Epithelial cell of proximal tubule (primary cell): ENCODE measurements around the gene BIN2. TPM values are rescaled to one million over a fixed set of nuclear protein-coding genes. Genes with fewer than 3 reads are reported as not detected.
"Not testable (repeated sequence)": the region's sequence is repeated elsewhere in the genome, so short reads cannot be mapped to it uniquely, and the experiment has no call there.

Experiments
- DNase-seq: peaks from one replicate; pipeline ENCODE4 v3.0.0-alpha.2; 2011; ENCODE audit warnings: low read depth
- H3K4me3 ChIP-seq: 2 replicates; pipeline ENCODE4 v1.5.1; 2011; ENCODE audit warnings: low read depth, mild to moderate bottlenecking, low read length
- total RNA-seq: library from RNA; depleted of rRNA; stranded (reverse); fragments of >200 nt; gene quantifications from 2 replicates; pipeline ENCODE4 v1.2.3, GENCODE V29; 2015
- TF ChIP-seq, protein P1 (sequence below): conservative IDR thresholded peaks from 2 replicates; pipeline ENCODE4 v1.5.1; 2012; ENCODE audit warnings: low read depth, mild to moderate bottlenecking, low read length

BIN2 gene
- total RNA-seq, 1 donor from 2014 or later: not detected

DNA sequence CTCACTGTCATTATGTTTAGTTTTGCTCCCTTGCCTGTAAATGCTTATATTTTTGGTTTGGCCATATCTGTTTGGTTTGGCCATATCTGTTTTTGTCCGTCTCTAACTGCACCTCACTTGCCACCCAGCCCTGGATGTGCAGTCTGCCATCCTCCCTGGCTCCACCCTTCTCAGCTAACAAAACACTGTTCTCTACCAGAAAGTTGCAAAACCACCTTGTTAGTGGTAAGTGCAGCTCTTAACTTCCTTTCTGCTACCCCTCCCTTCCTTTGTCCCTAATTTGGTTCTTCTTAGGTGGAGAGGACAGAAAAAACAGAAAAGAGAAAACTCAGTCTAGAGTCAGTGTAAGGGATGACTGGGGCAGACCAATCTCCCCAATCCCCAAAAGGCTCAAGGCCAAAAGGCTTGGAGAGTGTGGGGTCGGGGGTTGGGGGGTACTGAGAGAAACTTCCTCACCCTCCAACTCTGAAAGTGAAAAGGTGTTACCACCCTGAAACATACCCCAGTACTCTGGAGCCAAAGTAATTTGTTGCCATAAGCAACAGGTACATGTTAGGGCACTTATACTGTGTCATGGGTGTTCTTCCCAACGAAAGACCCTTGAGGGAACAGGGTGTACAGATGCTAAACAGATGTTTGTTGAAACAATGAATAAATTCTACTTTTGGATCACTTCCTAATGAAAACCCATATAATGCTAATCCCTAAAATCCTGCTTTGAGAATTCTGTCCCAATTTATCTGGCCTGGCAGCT, 5.0 kb downstream of the BIN2 start:
- TF ChIP-seq, protein P1, sequence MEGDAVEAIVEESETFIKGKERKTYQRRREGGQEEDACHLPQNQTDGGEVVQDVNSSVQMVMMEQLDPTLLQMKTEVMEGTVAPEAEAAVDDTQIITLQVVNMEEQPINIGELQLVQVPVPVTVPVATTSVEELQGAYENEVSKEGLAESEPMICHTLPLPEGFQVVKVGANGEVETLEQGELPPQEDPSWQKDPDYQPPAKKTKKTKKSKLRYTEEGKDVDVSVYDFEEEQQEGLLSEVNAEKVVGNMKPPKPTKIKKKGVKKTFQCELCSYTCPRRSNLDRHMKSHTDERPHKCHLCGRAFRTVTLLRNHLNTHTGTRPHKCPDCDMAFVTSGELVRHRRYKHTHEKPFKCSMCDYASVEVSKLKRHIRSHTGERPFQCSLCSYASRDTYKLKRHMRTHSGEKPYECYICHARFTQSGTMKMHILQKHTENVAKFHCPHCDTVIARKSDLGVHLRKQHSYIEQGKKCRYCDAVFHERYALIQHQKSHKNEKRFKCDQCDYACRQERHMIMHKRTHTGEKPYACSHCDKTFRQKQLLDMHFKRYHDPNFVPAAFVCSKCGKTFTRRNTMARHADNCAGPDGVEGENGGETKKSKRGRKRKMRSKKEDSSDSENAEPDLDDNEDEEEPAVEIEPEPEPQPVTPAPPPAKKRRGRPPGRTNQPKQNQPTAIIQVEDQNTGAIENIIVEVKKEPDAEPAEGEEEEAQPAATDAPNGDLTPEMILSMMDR: no peak
- DNase-seq: no peak
- no peak overlapping the region for H3K4me3 ChIP-seq

DNA sequence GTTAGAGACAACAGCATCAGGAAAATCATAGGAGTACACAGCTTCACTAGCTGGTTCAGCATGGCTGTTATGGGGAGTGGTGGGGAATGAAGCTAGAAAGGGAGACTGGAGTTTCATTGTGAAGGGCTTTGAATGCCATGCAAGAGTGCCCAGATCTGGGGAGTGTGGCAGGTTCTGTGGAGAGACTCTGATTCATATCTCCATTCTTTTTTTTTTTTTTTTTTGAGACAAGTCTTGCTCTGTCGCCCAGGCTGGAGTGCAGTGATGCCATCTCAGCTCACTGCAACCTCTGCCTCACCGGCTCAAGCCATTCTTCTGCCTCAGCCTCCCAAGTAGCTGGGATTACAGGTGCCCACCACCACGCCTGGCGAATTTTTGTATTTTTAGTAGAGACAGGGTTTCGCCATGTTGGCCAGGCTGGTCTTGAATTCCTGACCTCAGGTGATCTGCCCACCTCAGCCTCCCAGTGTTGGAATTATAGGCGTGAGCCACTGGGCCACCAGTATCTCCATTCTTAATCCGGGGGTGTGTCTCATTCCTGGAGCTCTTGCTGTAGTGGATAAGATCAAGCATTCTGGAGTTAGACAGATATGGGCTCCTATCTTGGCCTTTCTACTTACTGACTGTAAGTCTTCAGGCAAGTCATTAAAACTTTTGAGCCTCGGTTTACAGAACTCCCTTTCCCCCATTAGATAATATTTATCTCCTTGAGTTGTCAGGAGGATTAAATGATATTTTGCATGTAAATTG, 5.7 kb downstream of the BIN2 start:
- not testable (repeated sequence) for DNase-seq

DNA sequence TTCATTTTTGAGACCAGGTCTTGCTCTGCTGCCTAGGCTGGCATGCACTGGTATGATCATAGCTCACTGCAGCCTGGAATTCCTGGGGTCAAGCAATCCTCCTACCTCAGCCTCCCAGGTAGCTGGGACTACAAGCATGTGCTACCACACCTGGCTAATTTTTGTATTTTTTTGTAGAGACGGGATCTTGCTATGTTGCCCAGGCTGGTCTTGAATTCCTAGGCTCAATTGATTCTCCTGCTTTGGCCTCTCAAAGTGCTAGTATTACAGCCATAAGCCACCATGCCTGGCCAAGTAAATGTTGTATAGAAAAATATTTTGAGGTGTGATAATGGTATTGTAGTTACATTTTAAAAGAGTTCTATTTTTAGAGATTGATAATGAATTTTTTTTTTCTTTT, 12.6 kb downstream of the BIN2 start:
- no peak for DNase-seq
- no peak overlapping the region for H3K4me3 ChIP-seq
- TF ChIP-seq, protein P1: no peak

More for the DNA sequence above, 5.7 kb downstream of the BIN2 start:
- H3K4me3 ChIP-seq: not testable (repeated sequence)

- peak; percentile 75 for DNase-seq
- TF ChIP-seq, protein P1: no peak
- no peak overlapping the region for H3K4me3 ChIP-seq
These were observed 16.1 kb downstream of the BIN2 start for GRCh38 chr12:51307655-51308593.

DNA sequence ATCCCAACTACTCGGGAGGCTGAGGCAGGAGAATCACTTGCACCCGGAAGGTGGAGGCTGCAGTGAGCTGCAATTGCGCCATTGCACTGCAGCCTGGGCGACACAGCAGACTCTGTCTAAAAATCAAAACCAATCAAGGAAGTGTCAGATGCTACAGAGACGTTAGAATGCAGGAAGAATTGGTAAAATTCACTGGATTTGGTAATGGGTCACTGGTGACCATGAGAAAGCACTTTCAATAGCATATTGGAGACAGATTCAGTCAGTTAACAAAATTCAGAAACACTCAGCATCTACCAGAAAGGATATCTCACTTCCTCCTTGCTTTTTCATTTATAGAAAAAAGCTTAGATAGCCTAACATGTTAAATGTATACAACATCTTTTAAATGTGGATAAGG, 17.5 kb downstream of the BIN2 start:
- TF ChIP-seq, protein P1: no peak
- DNase-seq: no peak
- no peak overlapping the region for H3K4me3 ChIP-seq

GRCh38 chr12:51300768-51301167, 23.2 kb downstream of the BIN2 start:
- not testable (repeated sequence) for H3K4me3 ChIP-seq, DNase-seq

- DNase-seq: no peak
- TF ChIP-seq, protein P1: no peak
- no peak overlapping the region for H3K4me3 ChIP-seq
These were observed 28.3 kb downstream of the BIN2 start for GRCh38 chr12:51295651-51296050.

DNA sequence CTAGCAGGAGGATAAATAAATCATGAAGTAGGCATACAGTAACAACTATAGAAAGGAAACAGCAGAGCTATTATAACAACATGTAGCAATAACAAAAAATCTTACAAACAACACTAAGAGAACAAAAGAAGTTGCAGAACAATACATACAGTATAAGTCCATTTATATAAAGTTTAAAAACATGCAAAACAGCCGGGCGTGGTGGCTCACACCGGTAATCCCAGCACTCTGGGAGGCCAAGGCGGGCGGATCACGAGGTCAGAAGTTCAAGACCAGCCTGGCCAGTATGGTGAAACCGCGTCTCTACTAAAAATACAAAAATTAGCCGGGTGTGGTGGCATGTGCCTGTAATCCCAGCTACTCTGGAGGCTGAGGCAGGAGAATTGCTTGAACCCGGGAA, 29.9 kb downstream of the BIN2 start:
- not testable (repeated sequence) for H3K4me3 ChIP-seq, DNase-seq
